ENCODE data around the gene SH3RF3.

Gene SH3RF3

DNA sequence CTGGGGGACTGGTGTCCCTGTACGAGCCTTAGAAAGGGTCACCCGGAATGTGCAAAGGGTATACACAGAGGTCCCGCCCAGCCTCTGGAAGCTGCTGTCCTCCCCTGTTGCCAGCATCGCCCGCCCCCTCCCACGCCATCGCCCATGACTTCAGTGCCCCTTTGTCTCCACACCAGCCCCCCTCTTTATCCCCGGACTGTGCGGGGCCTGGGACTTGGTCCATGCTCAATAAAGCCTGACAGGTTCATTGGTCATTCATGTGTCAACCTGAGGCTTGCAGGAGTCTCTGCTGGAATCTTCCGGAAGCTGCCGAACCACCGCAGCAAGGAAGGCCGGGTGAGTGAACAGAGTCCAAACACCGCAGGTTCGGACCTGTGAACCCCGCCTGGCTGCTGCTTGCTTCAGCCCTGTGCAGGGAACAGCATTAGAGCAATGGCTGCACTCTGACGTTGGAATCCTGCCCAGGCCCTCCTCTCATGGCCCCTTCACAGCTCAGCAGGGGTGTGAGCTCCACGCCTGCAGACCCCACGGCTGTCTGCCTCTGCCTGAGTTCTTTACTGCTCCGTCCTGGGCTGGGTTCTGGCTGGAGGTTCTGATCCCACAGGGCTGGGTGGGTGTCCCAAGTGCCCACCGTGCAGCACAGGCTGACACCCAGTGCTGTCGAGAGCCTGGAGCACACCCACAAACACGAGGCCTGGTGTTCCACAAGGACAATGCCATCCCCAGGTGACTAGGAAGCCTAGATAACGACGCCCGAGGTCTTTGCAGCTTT lies 388.3 kb downstream of the SH3RF3 start:
- Histone ChIP-seq H3K36me3 (replicated peaks) (no peaks in the 10 kb centered on the region), H3K27me3 (ENCODE audit: low read depth) (no peaks in the 10 kb centered on the region), H3K4me1 (peaks cover 5% of the 10 kb centered on the region; the same call in 1 of the 2 replicates), H3K4me3 (no peak overlapping the region), H3K9me3 (no peaks in the 10 kb centered on the region)
- DNase-seq (ENCODE audit: low spot score in 2 of 2), result no peak
- in situ Hi-C loops (cut with MboI; ENCODE audit: low sequenced_read_pairs), result no loop called here

DNA sequence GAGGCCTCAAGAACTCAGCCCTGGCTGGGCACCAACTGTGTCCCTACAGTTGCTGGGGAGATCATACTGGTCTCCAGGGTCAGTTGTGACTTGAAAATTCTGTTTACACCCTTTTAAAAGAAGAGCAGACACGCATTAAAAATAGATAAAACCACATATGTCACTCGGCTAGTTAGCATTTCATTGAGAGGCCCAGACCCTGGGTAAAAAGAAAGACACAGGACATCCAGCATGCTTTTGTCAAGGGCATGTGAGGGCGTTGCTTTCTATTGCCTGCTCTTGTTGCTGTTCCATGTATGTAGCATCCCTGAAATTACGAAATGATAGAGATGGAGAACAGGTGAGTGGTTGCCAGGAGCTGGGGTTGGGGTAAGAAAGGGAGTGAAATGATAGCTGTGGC lies 390.5 kb downstream of the SH3RF3 start:
- DNase-seq (ENCODE audit: low spot score in 2 of 2), result no peak
- peaks cover 5% of the 10 kb centered on the region; the same call in 1 of the 2 replicates for H3K4me1 ChIP-seq
- H3K27me3 ChIP-seq (ENCODE audit: low read depth), result no peaks in the 10 kb centered on the region
- H3K36me3 ChIP-seq (replicated peaks), result no peaks in the 10 kb centered on the region
- no peak overlapping the region for H3K4me3 ChIP-seq
- H3K9me3 ChIP-seq, result no peaks in the 10 kb centered on the region
- in situ Hi-C loops (cut with MboI; ENCODE audit: low sequenced_read_pairs), result no loop called here

DNA sequence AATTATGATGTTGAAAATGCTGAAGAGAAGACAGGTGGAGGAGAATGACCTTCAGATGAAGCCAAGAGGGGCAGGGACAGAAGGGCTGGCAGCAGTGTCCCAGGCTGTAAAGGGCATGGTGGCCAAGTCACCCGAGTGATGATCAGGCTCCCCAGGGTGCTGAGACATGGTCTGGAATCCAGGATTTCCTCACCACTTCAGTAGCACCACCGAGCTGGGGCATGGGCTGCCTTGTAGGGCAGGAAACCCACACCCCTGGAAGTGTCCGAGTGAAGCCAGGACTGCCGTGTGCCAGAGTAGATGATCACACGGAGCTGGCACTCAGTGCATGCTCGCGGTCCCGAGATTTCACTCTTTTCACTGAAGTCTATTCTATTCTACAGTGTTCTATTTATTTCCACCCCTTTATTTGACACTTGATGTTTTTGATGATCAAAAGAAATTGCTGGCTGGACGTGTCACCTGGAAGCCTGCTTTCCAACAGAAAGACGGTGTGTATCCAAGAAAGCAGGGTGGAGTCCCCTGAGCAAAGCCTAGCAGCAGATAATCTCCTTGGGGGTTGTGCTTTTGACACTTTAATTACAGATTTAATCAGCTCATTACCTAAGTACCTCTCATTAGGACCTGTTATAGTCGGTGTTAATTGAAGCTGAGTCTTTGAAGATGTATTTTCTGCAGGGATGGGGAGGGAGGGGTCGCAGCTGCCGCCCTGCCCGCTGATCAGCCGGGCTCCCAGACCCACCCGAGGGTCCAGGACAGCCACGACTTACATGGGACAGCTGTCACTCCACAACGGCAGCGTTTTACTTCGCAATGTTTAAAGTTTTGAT lies 392.4 kb downstream of the SH3RF3 start:
- Histone ChIP-seq H3K4me3 (no peak overlapping the region), H3K27me3 (ENCODE audit: low read depth) (no peaks in the 10 kb centered on the region), H3K36me3 (replicated peaks) (no peaks in the 10 kb centered on the region), H3K9me3 (no peaks in the 10 kb centered on the region), H3K4me1 (peaks cover 5% of the 10 kb centered on the region; the same call in 1 of the 2 replicates)
- in situ Hi-C loops (cut with MboI; ENCODE audit: low sequenced_read_pairs), result no loop called here
- no peak for DNase-seq (ENCODE audit: low spot score in 2 of 2)

- Histone ChIP-seq H3K27me3 (ENCODE audit: low read depth) (no peaks in the 10 kb centered on the region), H3K9me3 (no peaks in the 10 kb centered on the region), H3K36me3 (replicated peaks) (no peaks in the 10 kb centered on the region), H3K4me1 (peaks cover 5% of the 10 kb centered on the region; the same call in 1 of the 2 replicates), H3K4me3 (no peak overlapping the region)
- in situ Hi-C loops (cut with MboI; ENCODE audit: low sequenced_read_pairs), result no loop called here
- peak in 1 of 2 experiments; percentile 9 for DNase-seq (ENCODE audit: low spot score in 2 of 2)
Measured at GRCh38 chr2:109522063-109522374, 393.0 kb downstream of the SH3RF3 start.

- Histone ChIP-seq H3K9me3 (no peaks in the 10 kb centered on the region), H3K4me3 (no peak overlapping the region), H3K4me1 (peaks cover 5% of the 10 kb centered on the region; the same call in 1 of the 2 replicates), H3K36me3 (replicated peaks) (no peaks in the 10 kb centered on the region), H3K27me3 (ENCODE audit: low read depth) (no peaks in the 10 kb centered on the region)
- DNase-seq (ENCODE audit: low spot score in 2 of 2), result no peak
- in situ Hi-C loops (cut with MboI; ENCODE audit: low sequenced_read_pairs), result no loop called here
Measured at GRCh38 chr2:109523121-109523520, 394.1 kb downstream of the SH3RF3 start.

GRCh38 chr2:109523536-109524361 lies 394.7 kb downstream of the SH3RF3 start:
- no peak for DNase-seq (ENCODE audit: low spot score in 2 of 2)

DNA sequence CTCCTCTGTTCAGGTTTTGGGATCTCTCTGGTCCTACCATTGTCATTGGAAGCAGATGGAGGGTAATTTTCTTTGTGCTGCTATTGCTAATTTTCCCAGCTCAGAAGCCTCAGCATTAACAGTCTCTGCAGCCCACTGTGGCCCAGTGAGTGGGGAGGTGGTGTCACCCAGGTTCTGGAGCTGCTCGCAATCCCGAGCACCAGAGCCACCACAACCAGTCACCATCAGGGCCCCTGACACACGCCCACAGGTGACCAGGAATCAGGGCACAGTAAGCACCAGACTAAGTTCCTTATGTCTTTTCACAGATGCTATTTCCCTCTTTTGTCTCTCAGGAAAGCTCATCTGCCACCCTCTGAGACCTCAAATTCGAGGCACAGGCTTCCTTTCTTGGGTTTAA lies 396.8 kb downstream of the SH3RF3 start:
- Histone ChIP-seq H3K4me3 (no peak overlapping the region), H3K27me3 (ENCODE audit: low read depth) (no peaks in the 10 kb centered on the region), H3K4me1 (peaks cover 5% of the 10 kb centered on the region; the same call in 1 of the 2 replicates), H3K36me3 (replicated peaks) (no peaks in the 10 kb centered on the region), H3K9me3 (no peaks in the 10 kb centered on the region)
- in situ Hi-C loops (cut with MboI; ENCODE audit: low sequenced_read_pairs), result no loop called here
- DNase-seq (ENCODE audit: low spot score in 2 of 2), result no peak

More at GRCh38 chr2:109523536-109524361, 394.7 kb downstream of the SH3RF3 start:
- H3K4me1 ChIP-seq, result peaks cover 5% of the 10 kb centered on the region; the same call in 1 of the 2 replicates
- H3K4me3 ChIP-seq, result no peak overlapping the region
- no peaks in the 10 kb centered on the region for H3K27me3 ChIP-seq (ENCODE audit: low read depth)
- in situ Hi-C loops (cut with MboI; ENCODE audit: low sequenced_read_pairs), result no loop called here
- H3K36me3 ChIP-seq (replicated peaks), result no peaks in the 10 kb centered on the region
- no peaks in the 10 kb centered on the region for H3K9me3 ChIP-seq

- Histone ChIP-seq H3K4me3 (no peak overlapping the region), H3K27me3 (ENCODE audit: low read depth) (no peaks in the 10 kb centered on the region), H3K36me3 (replicated peaks) (no peaks in the 10 kb centered on the region), H3K4me1 (peaks cover 5% of the 10 kb centered on the region; the same call in 1 of the 2 replicates), H3K9me3 (no peaks in the 10 kb centered on the region)
- DNase-seq (ENCODE audit: low spot score in 2 of 2), result no peak
- in situ Hi-C loops (cut with MboI; ENCODE audit: low sequenced_read_pairs), result no loop called here
Measured at GRCh38 chr2:109526442-109526970, 397.5 kb downstream of the SH3RF3 start.

- Histone ChIP-seq H3K4me1 (no peaks in the 10 kb centered on the region; the same call in 1 of the 2 replicates), H3K27me3 (ENCODE audit: low read depth) (no peaks in the 10 kb centered on the region), H3K9me3 (no peaks in the 10 kb centered on the region), H3K36me3 (replicated peaks) (no peaks in the 10 kb centered on the region), H3K4me3 (no peak overlapping the region)
- in situ Hi-C loops (cut with MboI; ENCODE audit: low sequenced_read_pairs), result no loop called here
- DNase-seq (ENCODE audit: low spot score in 2 of 2), result no peak
Measured at GRCh38 chr2:109527079-109527478, 398.1 kb downstream of the SH3RF3 start.

- no peak overlapping the region for H3K4me3 ChIP-seq
- no peaks in the 10 kb centered on the region for H3K4me1 ChIP-seq
- DNase-seq (ENCODE audit: low spot score in 2 of 2), result no peak
- no peaks in the 10 kb centered on the region for H3K36me3 ChIP-seq (replicated peaks)
- H3K27me3 ChIP-seq (ENCODE audit: low read depth), result no peaks in the 10 kb centered on the region
- in situ Hi-C loops (cut with MboI; ENCODE audit: low sequenced_read_pairs), result no loop called here
- H3K9me3 ChIP-seq, result no peaks in the 10 kb centered on the region
Measured at GRCh38 chr2:109527846-109528705, 399.1 kb downstream of the SH3RF3 start.

- Histone ChIP-seq H3K9me3 (no peaks in the 10 kb centered on the region), H3K4me1 (no peaks in the 10 kb centered on the region), H3K36me3 (replicated peaks) (no peaks in the 10 kb centered on the region), H3K4me3 (no peak overlapping the region), H3K27me3 (ENCODE audit: low read depth) (no peaks in the 10 kb centered on the region)
- DNase-seq (ENCODE audit: low spot score in 2 of 2), result no peak
- in situ Hi-C loops (cut with MboI; ENCODE audit: low sequenced_read_pairs), result no loop called here
Measured at GRCh38 chr2:109528811-109529501, 400.0 kb downstream of the SH3RF3 start.

Data from HAP-1 (cell line).